HG03025 (cell line): Measurements from ENCODE around the gene PDXDC1.
"Not testable (repeated sequence)": the region's sequence is repeated elsewhere in the genome, so short reads cannot be mapped to it uniquely, and the experiment has no call there.

Source experiments
- ATAC-seq: cut with Tn5 transposase; IDR thresholded peaks from one replicate; pipeline ENCODE4 v1.9.1; 2021; ENCODE audit warnings: mild to moderate bottlenecking, moderate library complexity; ENCODE audit not compliant: unreplicated experiment, low FRiP score

PDXDC1 gene

DNA sequence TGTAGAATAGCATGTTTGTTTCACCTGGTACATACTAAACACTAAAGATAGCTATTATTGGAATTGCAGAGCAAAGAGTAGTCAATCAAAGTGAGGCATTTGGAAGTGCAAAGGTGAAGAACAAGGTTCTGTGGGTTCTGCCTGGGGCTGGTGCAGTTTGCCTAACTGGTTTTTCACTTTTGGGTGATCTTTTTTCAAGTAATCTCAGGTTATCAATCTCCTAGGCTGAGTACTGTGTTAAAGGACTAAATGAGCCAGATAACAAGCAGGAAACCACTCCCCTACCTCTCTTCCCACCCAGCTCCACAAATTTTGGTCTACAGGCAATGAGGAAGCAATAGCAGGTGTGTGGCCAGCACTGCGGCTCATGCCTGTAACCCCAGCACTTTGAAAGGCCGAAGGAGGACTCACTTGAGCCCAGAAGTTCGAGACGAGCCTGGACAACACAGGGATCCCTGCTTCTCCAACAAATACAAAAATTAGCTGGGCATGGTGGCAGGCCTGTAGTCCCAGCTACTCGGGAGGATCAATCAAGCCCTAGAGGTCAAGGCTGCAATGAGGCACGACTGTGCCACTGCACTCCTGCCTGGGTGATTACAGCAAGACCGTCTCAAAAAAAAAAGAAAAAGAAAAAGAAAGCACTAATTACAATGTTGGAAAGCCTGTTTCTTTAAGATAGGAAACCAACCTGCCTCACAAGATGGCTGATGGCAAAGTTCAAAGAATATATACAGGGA, 83.0 kb downstream of the PDXDC1 start:
- no peak for ATAC-seq

- ATAC-seq: no peak
These were observed 84.5 kb downstream of the PDXDC1 start for GRCh38 chr16:15059324-15059723.

DNA sequence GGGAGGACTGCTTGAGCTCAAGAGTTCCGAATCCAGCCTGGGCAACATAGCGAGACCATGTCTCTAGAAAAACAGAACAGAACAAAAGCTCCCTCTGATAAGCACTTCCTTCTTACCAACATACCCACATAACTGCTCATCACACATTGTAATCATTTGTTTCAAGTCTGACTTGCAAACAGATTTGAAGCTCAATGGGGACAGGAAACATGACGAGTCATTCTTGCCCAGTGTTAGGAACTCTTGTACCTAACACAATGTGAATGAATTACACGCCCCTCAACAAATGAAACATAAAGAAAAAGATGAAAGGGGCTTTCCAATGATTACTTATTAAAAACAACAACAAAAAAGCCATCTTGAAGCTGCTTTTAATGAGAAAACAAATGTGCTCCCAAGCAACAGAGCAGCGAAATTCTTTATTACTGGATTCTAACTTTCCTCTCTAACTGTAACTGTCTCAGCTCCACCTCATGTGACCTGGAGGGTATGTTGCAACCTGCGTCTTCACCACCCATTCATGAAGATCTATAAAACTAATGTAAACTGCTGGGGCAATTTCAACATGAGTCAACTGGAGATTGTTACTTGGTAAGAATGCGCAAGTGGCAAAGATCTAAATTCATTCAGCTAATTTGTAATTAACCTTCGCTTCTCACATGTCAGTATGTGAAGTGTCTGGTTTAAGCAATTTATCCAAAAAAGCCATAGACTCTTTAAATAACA, 87.4 kb downstream of the PDXDC1 start:
- not testable (repeated sequence) for ATAC-seq

GRCh38 chr16:15065961-15066360, 91.1 kb downstream of the PDXDC1 start:
- ATAC-seq: not testable (repeated sequence)

DNA sequence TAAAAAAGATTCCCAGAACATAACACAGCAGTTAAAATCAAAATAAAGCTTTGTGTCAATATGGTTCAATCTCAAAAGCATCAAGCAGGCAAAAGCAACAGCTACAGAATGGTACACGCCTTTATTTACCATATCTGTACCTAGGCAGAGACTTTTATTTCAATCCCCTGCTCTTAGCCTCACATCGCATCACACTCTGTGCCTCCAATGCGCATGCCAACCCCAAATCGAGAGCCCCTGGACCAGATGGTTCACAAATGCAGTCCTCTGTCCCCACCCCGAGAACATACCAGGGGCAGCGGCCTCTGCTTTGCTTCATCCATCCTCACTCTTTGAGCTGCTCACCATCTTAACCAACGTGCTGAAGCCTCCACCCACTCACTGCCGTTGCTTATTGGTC, 91.9 kb downstream of the PDXDC1 start:
- not testable (repeated sequence) for ATAC-seq

- ATAC-seq: not testable (repeated sequence)
These were observed 96.2 kb downstream of the PDXDC1 start for GRCh38 chr16:15071013-15071412.

- not testable (repeated sequence) for ATAC-seq
These were observed 97.3 kb downstream of the PDXDC1 start for GRCh38 chr16:15071916-15072769.

DNA sequence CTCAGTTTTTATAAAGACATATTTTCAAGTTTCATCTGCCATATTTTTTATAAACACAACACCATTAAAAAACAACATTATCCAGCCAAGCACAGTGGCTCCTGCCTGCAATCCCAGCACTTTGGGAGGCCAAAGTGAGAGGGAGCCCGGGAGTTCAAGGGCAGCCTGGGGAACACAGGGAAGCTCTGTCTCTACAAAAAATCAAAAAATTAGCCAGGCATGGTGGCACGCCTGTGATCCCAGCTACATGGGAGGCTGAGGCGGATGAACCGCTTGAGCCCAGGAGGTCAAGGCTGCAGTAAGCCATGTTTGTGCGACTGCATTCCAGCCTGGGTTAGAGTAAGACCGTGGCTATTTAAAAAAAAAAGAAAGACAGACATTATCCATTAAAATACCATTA, 98.3 kb downstream of the PDXDC1 start:
- no peak for ATAC-seq

GRCh38 chr16:15076161-15076560, 101.3 kb downstream of the PDXDC1 start:
- not testable (repeated sequence) for ATAC-seq

GRCh38 chr16:15080883-15081282, 106.1 kb downstream of the PDXDC1 start:
- not testable (repeated sequence) for ATAC-seq

- ATAC-seq: not testable (repeated sequence)
These were observed 108.0 kb downstream of the PDXDC1 start for GRCh38 chr16:15082788-15083187.

DNA sequence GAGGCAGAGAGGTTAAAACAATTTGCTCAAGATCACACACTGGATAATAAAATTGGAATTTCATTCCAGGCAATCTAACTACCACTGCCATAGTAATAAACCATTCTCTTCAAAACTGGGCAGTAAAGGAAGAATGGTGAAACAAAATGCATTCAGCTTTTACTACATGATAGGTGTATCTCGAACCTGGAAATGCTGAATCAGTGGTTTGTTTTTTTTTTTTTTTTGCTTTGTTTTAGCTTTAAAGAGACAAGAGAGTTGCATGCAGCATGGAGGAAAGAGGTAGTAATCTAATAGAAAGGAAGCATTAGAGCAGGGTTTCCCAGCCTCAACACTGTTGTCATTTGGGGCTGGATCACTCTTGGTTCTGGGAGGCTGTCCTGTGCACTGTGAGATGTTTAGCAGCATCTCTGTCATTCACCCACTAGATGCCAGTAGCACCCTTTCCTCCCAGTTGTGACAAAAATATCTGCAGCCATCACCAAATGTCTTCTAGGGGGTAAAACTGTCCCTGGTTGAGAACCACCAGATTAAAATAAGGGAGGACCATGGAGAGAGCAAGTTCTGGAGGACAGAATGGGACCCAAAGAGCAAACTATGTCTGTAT, 115.9 kb downstream of the PDXDC1 start:
- not testable (repeated sequence) for ATAC-seq

- ATAC-seq: not testable (repeated sequence)
These were observed 118.7 kb downstream of the PDXDC1 start for GRCh38 chr16:15093571-15093954.

GRCh38 chr16:15093955-15094827, 119.4 kb downstream of the PDXDC1 start, which contains the start of gene RRN3:
Gene RRN3 (minus strand): TSS chr16:15094272. CDS start chr16:15094233, 39 bp downstream.
- ATAC-seq: peak; percentile 93

GRCh38 chr16:15096583-15096972, 121.8 kb downstream of the PDXDC1 start:
- ATAC-seq: not testable (repeated sequence)

GRCh38 chr16:15099366-15099909, 124.6 kb downstream of the PDXDC1 start:
- not testable (repeated sequence) for ATAC-seq

GRCh38 chr16:15100372-15100987, 125.7 kb downstream of the PDXDC1 start:
- ATAC-seq: not testable (repeated sequence)

DNA sequence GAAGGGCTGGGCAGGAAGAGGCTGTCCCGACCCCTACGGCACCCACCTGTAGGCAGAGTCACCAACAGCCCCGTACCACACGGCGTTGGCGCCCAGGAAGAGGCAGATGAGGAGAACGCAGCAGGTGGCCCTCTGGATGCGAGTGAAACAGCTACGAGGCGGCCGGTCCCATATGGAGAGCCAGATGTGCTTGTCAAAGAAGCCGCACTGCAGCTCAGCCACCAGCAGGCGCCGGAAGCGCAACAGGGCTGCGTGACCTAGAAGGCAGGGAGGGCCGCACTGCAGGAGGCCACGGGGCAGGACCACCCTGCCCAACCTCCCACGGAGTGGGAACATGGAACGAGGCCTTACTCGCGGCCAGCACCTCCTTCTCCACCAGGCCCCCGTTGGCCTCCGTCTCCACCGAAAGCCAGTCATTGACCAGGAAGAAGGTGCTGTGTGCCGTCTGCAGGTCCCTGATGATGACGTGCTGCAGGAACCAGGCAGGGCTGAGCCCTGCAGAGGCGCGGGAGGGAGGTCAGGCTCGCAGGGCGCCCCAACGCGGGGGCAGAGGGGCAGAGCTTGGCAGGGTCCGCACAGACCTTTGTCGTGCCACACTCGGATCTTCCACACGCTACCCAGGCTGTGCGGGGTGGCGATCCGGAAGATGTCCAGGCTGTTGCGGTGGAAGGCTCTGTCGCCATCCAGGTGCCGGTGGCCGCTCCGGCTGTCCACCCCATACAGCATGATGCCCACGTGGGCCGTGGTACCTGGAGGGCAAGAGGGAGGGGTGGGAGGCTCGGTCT, 153.0 kb downstream of the PDXDC1 start:
- not testable (repeated sequence) for ATAC-seq
